ENCODE measurements around the gene LARP4B.
"Not testable (repeated sequence)": the region's sequence is repeated elsewhere in the genome, so short reads cannot be mapped to it uniquely, and the experiment has no call there.

GRCh38 chr10:770048-770712 lies 161.3 kb downstream of the LARP4B start:
- TF ChIP-seq, protein P1, sequence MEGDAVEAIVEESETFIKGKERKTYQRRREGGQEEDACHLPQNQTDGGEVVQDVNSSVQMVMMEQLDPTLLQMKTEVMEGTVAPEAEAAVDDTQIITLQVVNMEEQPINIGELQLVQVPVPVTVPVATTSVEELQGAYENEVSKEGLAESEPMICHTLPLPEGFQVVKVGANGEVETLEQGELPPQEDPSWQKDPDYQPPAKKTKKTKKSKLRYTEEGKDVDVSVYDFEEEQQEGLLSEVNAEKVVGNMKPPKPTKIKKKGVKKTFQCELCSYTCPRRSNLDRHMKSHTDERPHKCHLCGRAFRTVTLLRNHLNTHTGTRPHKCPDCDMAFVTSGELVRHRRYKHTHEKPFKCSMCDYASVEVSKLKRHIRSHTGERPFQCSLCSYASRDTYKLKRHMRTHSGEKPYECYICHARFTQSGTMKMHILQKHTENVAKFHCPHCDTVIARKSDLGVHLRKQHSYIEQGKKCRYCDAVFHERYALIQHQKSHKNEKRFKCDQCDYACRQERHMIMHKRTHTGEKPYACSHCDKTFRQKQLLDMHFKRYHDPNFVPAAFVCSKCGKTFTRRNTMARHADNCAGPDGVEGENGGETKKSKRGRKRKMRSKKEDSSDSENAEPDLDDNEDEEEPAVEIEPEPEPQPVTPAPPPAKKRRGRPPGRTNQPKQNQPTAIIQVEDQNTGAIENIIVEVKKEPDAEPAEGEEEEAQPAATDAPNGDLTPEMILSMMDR (CRISPR knock-in tag; IDR thresholded peaks at IDR 0.05) = not testable (repeated sequence)
- not testable (repeated sequence) for TF ChIP-seq ZNF446 (CRISPR knock-in tag; IDR thresholded peaks at IDR 0.05); SP140L (CRISPR knock-in tag; IDR thresholded peaks at IDR 0.05; ENCODE audit: borderline replicate concordance)
